GM12801 (cell line): ENCODE data around the gene TAF11L11.
"Not testable (repeated sequence)": the region's sequence is repeated elsewhere in the genome, so short reads cannot be mapped to it uniquely, and the experiment has no call there.

ENCODE experiments used
- TF ChIP-seq, protein P1 (sequence below): IDR thresholded peaks from one replicate; pipeline ENCODE4 v1.5.1; 2011; ENCODE audit warnings: control low read depth; ENCODE audit not compliant: insufficient read length; ENCODE audit errors: extremely low read depth

Gene TAF11L11

DNA sequence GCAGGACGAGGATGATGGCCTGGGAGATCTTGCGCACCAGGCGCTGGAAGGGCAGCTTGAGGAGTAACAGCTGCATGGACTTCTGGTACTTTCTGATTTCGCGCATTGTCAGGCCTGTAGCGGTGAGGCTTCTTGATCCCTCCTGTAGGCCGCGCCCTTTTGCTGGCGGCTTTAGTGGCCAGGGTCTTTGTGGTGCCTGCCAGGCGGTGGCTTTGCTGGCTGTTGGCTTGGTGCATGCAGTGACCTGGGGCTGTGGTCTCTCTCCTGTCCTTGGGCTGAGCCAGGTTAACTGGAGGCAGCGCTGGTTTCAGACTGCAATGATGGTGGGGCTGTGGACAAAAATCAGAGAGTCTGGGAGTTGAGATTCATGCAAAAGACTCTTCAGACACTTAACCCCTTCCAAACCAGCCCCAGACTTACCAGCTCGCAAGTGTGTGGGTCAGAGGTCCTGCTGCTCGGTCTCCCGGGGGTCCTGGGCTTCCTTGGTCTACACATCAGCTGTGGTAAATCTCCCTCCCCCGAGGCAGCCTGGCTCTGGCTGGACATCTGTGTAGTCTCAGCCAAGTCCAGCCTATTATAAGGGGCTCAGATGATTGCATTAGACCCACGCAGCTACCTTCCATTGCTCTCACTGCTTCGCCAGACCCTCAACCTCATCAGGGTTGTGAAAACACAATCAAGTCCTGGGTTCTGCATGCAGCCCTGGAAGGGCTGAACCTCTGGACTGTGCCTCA, 11.1 kb downstream of the TAF11L11 start:
- TF ChIP-seq, protein P1, sequence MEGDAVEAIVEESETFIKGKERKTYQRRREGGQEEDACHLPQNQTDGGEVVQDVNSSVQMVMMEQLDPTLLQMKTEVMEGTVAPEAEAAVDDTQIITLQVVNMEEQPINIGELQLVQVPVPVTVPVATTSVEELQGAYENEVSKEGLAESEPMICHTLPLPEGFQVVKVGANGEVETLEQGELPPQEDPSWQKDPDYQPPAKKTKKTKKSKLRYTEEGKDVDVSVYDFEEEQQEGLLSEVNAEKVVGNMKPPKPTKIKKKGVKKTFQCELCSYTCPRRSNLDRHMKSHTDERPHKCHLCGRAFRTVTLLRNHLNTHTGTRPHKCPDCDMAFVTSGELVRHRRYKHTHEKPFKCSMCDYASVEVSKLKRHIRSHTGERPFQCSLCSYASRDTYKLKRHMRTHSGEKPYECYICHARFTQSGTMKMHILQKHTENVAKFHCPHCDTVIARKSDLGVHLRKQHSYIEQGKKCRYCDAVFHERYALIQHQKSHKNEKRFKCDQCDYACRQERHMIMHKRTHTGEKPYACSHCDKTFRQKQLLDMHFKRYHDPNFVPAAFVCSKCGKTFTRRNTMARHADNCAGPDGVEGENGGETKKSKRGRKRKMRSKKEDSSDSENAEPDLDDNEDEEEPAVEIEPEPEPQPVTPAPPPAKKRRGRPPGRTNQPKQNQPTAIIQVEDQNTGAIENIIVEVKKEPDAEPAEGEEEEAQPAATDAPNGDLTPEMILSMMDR: no peak

DNA sequence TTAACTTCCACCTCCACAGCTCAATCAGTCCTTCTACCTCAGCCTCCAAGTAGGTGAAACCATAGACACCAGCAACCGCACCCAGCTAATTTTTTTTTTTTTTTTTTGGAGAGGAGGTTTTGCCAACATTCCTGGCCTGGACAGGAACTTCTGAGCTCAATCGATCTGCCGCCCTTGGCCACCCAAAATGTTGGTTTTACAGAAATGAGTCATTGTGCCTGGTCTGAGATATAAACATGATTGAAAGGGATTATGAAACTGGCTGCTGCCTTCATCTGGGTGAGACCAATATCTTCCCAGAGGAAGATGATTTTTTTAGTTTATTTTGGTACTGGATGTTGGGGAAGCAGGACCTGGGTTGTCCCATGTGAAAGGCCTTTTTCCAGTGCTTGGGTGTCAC, 15.4 kb downstream of the TAF11L11 start:
- TF ChIP-seq, protein P1: no peak

DNA sequence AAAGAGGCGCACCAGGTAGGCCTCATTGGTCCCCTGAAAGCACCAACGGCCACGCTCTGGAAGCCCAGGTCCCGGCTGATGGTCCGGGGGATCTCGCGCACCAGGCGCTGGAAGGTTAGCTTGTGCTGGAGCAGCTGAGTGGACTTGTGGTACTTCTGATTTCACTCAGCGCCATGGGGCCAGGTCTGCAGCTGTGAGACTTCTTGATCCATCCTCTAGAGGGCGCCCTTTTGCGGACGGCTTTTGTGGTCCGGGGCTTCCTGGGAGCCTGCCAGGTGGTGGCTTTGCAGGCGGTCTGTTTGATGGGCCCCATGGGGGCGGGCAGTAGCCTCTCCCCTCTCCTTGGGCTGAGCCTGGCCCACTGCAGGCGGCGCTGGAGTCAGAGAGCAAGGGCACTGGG, 16.6 kb downstream of the TAF11L11 start:
- TF ChIP-seq, protein P1: no peak

DNA sequence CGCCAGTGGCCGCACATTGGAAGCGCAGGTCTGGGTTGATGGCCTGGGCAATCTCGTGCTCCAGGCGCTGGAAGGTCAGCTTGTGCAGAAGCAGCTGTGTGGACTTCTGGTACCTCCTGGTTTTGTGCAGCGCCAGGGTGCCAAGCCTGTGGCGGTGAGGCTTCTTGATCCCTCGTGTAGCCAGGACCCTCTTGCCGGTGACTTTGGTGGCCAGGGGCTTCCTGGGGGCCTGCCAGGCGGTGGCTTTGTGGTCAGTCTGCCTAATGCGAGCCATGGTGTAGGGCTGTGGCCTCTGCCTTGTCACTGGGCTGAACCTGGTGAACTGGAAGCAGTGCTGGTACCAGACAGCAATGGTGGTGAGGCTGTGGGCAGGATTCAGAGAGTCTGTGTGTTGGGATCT, 21.7 kb downstream of the TAF11L11 start:
- TF ChIP-seq, protein P1: no peak

DNA sequence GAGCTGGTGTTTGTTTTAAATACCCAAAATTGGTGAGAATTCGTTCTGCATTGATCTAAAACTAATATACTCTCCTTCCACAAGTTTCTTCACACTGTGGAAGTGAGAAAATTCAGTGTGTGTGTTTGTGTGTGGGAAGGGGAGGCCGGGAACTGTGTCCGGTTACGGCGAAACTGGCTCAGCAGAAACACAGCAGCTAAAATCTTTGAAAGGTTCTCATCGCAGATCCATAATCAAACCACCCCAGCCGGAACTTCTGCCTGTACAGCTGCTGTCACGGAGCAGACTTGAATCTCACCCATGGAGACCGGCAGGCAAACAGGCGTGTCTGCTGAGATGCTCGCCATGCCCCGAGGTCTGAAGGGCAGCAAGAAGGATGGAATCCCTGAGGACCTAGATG, 27.8 kb downstream of the TAF11L11 start, which contains the start of gene TAF11L13:
Gene TAF11L13 (plus strand): TSS at position 301 of the 400 bp plus-strand sequence.
- TF ChIP-seq, protein P1: not testable (repeated sequence)

DNA sequence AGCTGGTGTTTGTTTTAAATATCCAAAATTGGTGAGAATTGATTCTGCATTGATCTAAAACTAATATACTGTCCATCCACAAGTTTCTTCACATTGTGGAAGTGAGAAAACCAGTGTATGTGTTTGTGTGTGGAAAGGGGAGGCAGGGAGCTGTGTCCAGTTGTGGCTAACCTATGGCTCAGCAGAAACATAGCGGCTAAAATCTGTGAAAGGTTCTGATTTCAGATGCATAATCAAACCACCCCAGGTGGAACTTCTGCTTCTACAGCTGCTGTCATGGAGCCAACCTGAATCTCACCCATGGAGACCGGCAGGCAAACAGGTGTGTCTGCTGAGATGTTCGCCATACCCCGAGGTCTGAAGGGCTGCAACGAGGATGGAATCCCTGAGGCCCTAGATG, 30.2 kb downstream of the TAF11L11 start, which contains the start of gene TAF11L14:
Gene TAF11L14 (plus strand): TSS at position 301 of the 400 bp plus-strand sequence.
- TF ChIP-seq, protein P1: no peak
